DOHH2 (cell line): ENCODE measurements around the gene GRB10.
"Not testable (repeated sequence)": the region's sequence is repeated elsewhere in the genome, so short reads cannot be mapped to it uniquely, and the experiment has no call there.

ENCODE experiments used
- H3F3A ChIP-seq: fragments of 200-600 bp; sonication (generic), shearing (Covaris generic); 2 replicates; pipeline ENCODE4 v1.6.0; 2016; ENCODE audit warnings: antibody characterized with exemption, mild to moderate bottlenecking; ENCODE audit not compliant: control insufficient read depth, insufficient read depth
- H3K27ac ChIP-seq: fragments of 200-600 bp; sonication (generic); 2 replicates; pipeline ENCODE4 v1.5.1; 2014; ENCODE audit warnings: low read depth, mild to moderate bottlenecking, low read length, moderate library complexity
- H3K27me3 ChIP-seq: fragments of 200-600 bp; sonication (generic); 2 replicates; pipeline ENCODE4 v1.6.1; 2014; ENCODE audit warnings: mild to moderate bottlenecking, low read length, mixed read lengths; ENCODE audit not compliant: control insufficient read depth
- H3K36me3 ChIP-seq: fragments of 200-600 bp; sonication (generic); 2 replicates; pipeline ENCODE4 v1.6.1; 2014; ENCODE audit warnings: mild to moderate bottlenecking, low read length, moderate library complexity, mixed read lengths; ENCODE audit not compliant: control insufficient read depth
- H3K4me1 ChIP-seq: fragments of 200-600 bp; sonication (generic); 2 replicates; pipeline ENCODE4 v1.6.1; 2014; ENCODE audit warnings: mild to moderate bottlenecking, low read length, mixed read lengths; ENCODE audit not compliant: control insufficient read depth
- H3K4me2 ChIP-seq: fragments of 200-600 bp; sonication (generic); 2 replicates; pipeline ENCODE4 v1.6.0; 2014; ENCODE audit warnings: mild to moderate bottlenecking, low read length, moderate library complexity
- H3K4me3 ChIP-seq: fragments of 200-600 bp; sonication (generic); 2 replicates; pipeline ENCODE4 v1.5.1; 2014; ENCODE audit warnings: mild to moderate bottlenecking, low read length, mixed read lengths
- H3K79me2 ChIP-seq: fragments of 200-600 bp; sonication (generic); 2 replicates; pipeline ENCODE4 v1.6.1; 2014; ENCODE audit warnings: mild to moderate bottlenecking, low read length, mixed read lengths; ENCODE audit not compliant: control insufficient read depth
- H3K9me2 ChIP-seq: fragments of 200-600 bp; sonication (generic); replicated peaks from 2 replicates; pipeline ENCODE4 v1.6.1; 2014; ENCODE audit warnings: mild to moderate bottlenecking, low read length, mixed read lengths; ENCODE audit not compliant: control insufficient read depth
- H3K9me3 ChIP-seq: fragments of 200-600 bp; sonication (generic); 2 replicates; pipeline ENCODE4 v1.6.1; 2014; ENCODE audit warnings: antibody characterized with exemption, low read length, mixed read lengths; ENCODE audit not compliant: control insufficient read depth, insufficient read depth
- H4K20me1 ChIP-seq: fragments of 200-600 bp; sonication (generic); 2 replicates; pipeline ENCODE4 v1.6.0; 2014; ENCODE audit warnings: low read depth, mild to moderate bottlenecking, antibody characterized with exemption, low read length, moderate library complexity; ENCODE audit not compliant: control insufficient read depth, insufficient read depth
- CTCF ChIP-seq: fragments of 200-600 bp; sonication (generic); IDR thresholded peaks from one replicate; pipeline ENCODE4 v1.5.1; 2014; ENCODE audit warnings: antibody characterized with exemption, mild to moderate bottlenecking, low read depth, low read length; ENCODE audit not compliant: poor library complexity, severe bottlenecking
- EZH2phosphoT487 ChIP-seq: fragments of 200-600 bp; sonication (generic); IDR thresholded peaks from 2 replicates; pipeline ENCODE4 v1.6.1; 2017; ENCODE audit warnings: borderline replicate concordance, mild to moderate bottlenecking, antibody characterized with exemption, low read length, moderate library complexity, mixed read lengths

The GRB10 gene

DNA sequence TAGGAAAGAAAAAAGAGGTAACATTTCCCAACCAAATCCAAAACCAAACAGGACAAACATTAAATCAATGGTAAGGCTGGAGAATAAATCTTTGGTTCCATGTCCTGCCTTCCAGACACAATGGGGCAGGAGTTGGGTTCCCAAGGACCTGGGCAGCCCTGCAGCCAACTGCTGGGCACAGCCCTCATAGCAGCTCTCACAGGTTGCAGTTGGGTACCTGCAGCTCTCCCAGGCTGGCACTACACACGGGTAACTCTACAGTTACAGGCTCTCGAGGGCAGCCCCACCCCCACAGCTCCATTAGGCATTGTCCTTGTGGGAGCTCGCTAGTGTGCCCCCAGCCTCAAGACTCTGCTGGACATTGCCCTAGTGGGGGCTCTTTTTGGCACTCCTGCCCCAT lies 7.5 kb downstream of the GRB10 start:
- H3K4me1 ChIP-seq, result no peaks in the 10 kb centered on the region
- H3K79me2 ChIP-seq, result no peaks in the 10 kb centered on the region

GRCh38 chr7:50774319-50774718 lies 8.4 kb downstream of the GRB10 start:
- Histone ChIP-seq H3K36me3 (no peaks in the 10 kb centered on the region), H3F3A (no peaks in the 10 kb centered on the region), H3K4me2 (no peak overlapping the region), H3K4me3 (no peak overlapping the region), H3K9me2 (no peaks in the 10 kb centered on the region), H3K4me1 (no peaks in the 10 kb centered on the region), H3K27ac (no peak overlapping the region), H3K79me2 (no peaks in the 10 kb centered on the region), H3K9me3 (no peaks in the 10 kb centered on the region), H3K27me3 (no peaks in the 10 kb centered on the region), H4K20me1 (no peaks in the 10 kb centered on the region)
- TF ChIP-seq EZH2phosphoT487 (no peak), CTCF (no peak)

More for the DNA sequence above, 7.5 kb downstream of the GRB10 start:
- Histone ChIP-seq H3F3A (no peaks in the 10 kb centered on the region), H3K36me3 (no peaks in the 10 kb centered on the region), H3K4me2 (no peak overlapping the region), H3K4me3 (no peak overlapping the region), H3K9me2 (no peaks in the 10 kb centered on the region), H3K9me3 (no peaks in the 10 kb centered on the region), H3K27me3 (no peaks in the 10 kb centered on the region), H3K27ac (no peak overlapping the region), H4K20me1 (no peaks in the 10 kb centered on the region)
- no peak for TF ChIP-seq CTCF

- H3F3A ChIP-seq, H3K27me3 ChIP-seq, H3K27ac ChIP-seq, H4K20me1 ChIP-seq, H3K4me1 ChIP-seq, H3K36me3 ChIP-seq, H3K4me2 ChIP-seq, H3K4me3 ChIP-seq, H3K9me2 ChIP-seq, H3K9me3 ChIP-seq, H3K79me2 ChIP-seq: not testable (repeated sequence)
Observed at GRCh38 chr7:50773071-50773470, 9.6 kb downstream of the GRB10 start.

DNA sequence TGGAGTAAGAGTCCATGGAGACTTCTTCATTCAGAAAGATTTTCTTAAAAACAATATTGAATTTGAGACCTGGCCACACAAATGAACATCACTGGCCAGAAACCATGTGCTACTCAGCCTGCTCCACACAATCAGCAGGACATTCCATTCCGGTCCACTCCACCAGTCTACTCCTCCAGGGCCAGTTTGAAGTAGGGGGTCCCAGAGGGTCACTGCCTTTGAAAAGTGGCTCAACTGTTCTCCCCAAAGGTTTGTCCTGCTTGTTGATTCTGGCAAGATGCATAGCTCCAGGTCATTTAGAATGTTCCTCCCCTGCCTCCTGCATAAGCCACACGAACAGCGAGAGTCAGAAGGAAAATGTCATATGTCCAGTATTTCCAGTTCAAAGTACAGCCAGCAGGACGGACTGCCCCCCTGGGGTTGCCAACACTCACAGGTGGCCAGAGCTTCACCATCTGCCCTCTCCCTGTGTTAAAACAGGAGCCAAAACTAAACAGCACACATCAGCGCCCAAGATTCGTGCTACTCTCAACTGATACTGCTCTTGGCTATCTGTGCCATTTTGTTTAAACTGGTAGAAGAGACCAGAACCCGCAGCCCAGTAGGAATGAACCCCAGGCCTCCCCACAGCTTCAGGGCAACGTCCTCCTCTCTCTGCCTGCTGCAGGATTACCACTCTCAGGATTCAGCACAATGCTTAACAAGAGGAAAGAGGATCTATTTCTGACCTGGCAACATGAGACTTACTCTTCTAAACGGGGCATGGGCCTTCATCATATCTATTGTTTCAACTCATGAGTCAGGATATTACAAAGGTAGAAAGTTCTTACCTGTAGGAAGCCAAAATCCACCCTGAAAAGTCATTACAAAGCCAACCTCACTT lies 11.3 kb downstream of the GRB10 start:
- no peaks in the 10 kb centered on the region for H4K20me1 ChIP-seq

More for the DNA sequence above, 11.3 kb downstream of the GRB10 start:
- Histone ChIP-seq H3K4me1 (no peaks in the 10 kb centered on the region), H3K4me2 (no peak overlapping the region), H3K9me3 (no peaks in the 10 kb centered on the region), H3F3A (no peaks in the 10 kb centered on the region), H3K79me2 (no peaks in the 10 kb centered on the region), H3K27me3 (no peaks in the 10 kb centered on the region), H3K27ac (no peak overlapping the region), H3K9me2 (no peaks in the 10 kb centered on the region), H3K4me3 (no peak overlapping the region), H3K36me3 (no peaks in the 10 kb centered on the region)
- TF ChIP-seq EZH2phosphoT487 (no peak), CTCF (no peak)
